GM12801 (cell line): ENCODE measurements around the gene TAT.

Experiments used
- TF ChIP-seq, protein P1 (sequence below): IDR thresholded peaks from one replicate; pipeline ENCODE4 v1.5.1; 2011; ENCODE audit warnings: control low read depth; ENCODE audit not compliant: insufficient read length; ENCODE audit errors: extremely low read depth

Gene TAT

DNA sequence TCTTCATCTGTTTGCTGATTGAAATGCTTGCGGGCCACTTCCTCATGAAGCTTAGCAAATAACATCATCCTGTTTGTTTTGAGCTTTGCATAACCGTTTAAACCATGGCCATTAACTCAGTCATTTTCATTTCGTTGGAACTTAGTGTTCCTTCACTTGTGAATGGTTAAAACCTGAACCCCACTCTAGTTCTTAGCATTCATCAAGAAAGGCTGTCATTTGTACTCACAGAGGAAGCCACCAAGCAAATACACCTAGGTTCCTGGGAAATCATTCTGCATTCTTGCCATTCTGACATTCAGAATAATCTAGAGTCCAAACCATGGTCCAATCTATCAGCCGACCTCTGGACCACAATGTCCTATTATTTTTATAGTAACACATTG, 8.4 kb upstream of the TAT start:
- TF ChIP-seq, protein P1, sequence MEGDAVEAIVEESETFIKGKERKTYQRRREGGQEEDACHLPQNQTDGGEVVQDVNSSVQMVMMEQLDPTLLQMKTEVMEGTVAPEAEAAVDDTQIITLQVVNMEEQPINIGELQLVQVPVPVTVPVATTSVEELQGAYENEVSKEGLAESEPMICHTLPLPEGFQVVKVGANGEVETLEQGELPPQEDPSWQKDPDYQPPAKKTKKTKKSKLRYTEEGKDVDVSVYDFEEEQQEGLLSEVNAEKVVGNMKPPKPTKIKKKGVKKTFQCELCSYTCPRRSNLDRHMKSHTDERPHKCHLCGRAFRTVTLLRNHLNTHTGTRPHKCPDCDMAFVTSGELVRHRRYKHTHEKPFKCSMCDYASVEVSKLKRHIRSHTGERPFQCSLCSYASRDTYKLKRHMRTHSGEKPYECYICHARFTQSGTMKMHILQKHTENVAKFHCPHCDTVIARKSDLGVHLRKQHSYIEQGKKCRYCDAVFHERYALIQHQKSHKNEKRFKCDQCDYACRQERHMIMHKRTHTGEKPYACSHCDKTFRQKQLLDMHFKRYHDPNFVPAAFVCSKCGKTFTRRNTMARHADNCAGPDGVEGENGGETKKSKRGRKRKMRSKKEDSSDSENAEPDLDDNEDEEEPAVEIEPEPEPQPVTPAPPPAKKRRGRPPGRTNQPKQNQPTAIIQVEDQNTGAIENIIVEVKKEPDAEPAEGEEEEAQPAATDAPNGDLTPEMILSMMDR: no peak

DNA sequence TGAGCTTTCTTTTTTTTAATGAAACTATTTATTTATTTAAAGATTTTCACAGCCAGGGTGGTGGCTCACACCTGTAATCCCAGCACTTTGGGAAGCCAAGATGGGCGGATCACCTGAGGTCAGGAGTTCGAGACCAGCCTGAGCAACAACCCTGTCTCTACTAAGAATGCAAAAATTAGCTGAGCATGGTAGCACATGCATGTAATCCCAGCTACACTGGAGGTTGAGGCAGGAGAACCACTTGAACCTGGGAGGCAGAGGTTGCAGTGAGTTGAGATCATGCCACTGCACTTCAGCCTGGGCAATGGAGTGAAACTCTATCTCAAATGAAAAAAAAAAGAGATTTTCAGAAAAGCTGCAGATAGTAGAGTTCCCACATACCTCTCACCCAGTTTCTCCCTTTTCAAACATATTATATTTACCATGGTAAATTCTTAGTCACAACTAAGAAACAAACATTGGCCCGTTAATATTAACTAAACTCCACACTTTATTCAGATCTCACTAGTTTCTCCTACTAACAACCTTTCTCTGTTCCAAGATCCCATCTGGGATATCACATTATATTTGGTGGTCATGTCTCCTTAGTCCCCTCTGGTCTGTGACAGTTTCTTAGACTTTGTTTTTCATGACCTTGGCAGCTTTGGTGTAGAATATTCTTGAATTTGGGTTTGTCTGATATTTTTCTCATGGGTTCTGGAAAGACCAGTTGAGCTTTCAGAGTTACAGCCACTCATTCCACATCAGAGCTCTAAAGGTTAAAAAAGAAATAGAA, 7.8 kb upstream of the TAT start:
- TF ChIP-seq, protein P1: no peak

GRCh38 chr16:71574702-71575101, 2.2 kb downstream of the TAT start:
- TF ChIP-seq, protein P1: no peak

- TF ChIP-seq, protein P1: no peak
These were observed 3.4 kb downstream of the TAT start for GRCh38 chr16:71573387-71574094.

DNA sequence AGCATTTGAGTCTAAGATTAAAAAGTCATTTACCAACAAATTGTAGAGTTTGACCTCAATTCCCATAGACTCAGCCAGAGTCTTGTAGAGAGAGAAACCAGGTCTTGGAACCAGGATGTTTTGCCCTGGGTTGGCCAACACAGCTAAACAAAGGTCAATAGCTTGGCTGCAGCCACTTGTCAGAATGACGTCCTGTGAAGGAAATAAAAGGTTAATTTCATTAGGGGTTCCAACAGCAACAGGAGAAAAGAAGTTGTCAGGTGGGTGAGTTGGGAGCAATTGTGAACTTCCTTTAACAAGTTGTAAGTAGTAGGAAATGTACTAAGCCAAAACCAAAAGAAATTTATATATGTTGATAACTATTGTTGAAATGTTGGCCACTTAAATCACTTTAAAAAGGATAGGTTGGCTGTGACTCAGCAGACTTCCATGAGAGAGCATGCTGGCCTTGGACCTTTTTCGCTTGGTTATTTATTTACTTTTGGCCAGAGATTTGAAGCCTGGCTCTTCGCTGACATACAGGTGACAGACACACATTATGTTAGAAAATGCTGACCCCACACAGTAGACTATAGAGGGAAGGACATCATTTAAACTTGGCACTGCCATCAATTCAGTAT, 4.3 kb downstream of the TAT start:
- TF ChIP-seq, protein P1: no peak

DNA sequence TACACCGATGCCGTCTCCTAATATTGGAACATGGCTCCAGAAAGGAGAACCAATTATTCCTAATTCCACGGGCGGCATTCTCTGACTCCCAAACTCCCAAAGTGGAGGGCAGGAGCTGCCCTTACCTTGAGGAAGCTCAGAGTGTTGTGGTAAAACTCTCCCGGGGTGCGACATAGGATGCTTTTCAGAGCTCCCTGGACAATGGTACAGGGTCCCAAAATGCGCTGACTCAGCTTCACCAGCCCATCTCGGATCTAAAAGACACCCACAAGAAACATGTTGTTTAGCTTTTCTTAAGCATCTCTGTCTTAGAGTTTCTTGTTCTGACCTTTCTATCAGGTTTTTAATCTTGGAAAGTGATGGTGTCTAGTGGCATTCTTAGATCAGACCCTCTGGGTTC, 6.7 kb downstream of the TAT start:
- TF ChIP-seq, protein P1: no peak

DNA sequence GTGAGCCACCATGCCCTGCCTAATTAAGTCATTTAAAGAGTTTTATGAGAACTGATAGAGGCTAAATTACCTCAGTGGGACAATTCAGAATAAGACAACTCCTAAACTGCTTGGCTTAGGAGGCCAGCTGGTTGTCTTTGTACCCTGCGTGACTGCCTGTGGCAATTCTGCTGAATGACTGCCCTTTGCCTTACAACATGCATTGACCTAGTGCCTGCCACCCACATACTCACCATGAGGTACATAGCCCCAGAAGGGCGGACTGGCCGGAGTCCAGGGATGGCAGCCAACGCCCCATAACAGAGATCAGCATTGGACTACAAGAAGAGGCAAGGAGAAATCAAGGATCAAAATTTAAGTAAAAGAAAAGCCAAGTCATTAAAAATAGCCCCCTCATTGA, 7.3 kb downstream of the TAT start:
- TF ChIP-seq, protein P1: no peak
